B cell (primary cell): ENCODE results near the gene RSL24D1.

ENCODE experiments used
- EZH2 ChIP-seq: IDR thresholded peaks from 2 replicates; pipeline ENCODE4 v1.6.1; 2012; ENCODE audit warnings: borderline replicate concordance, low read depth, mild to moderate bottlenecking, moderate library complexity, low read length; ENCODE audit not compliant: insufficient read depth, poor library complexity, severe bottlenecking
- TF ChIP-seq, protein P1 (sequence below): fragments of 200-600 bp; IDR thresholded peaks from one replicate; pipeline ENCODE4 v1.8.0; 2022; ENCODE audit warnings: antibody characterized with exemption, mild to moderate bottlenecking

DNA sequence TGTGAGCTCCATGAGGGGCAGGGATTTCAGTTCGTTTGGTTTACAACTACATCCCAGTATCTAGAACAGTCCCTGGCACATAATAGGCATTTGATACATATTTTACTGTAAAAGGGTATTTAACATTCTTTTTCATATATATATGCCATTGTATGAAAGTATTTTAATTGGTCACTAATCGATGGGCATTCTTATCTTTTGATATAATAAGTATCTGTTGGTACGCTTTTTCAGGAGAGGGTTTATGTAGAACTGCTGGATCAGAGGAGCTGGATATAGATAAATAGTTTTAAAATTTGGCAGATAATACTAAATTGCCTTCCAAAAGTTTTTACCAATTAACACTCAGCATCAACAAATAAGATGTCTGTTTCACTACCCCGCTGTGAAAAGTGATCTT is 978 bp upstream of the RSL24D1 start:
- TF ChIP-seq, protein P1, sequence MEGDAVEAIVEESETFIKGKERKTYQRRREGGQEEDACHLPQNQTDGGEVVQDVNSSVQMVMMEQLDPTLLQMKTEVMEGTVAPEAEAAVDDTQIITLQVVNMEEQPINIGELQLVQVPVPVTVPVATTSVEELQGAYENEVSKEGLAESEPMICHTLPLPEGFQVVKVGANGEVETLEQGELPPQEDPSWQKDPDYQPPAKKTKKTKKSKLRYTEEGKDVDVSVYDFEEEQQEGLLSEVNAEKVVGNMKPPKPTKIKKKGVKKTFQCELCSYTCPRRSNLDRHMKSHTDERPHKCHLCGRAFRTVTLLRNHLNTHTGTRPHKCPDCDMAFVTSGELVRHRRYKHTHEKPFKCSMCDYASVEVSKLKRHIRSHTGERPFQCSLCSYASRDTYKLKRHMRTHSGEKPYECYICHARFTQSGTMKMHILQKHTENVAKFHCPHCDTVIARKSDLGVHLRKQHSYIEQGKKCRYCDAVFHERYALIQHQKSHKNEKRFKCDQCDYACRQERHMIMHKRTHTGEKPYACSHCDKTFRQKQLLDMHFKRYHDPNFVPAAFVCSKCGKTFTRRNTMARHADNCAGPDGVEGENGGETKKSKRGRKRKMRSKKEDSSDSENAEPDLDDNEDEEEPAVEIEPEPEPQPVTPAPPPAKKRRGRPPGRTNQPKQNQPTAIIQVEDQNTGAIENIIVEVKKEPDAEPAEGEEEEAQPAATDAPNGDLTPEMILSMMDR: no peak
- no peak for TF ChIP-seq EZH2
